Measurements from ENCODE around the gene IGSF21. TPM values are rescaled to one million over a fixed set of nuclear protein-coding genes. Genes with fewer than 3 reads are reported as not detected.

The IGSF21 gene
- total RNA-seq, 1 experiment from 2014 or later, result not detected

GRCh38 chr1:18199462-18199861 lies 91.9 kb downstream of the IGSF21 start:
- H3K4me1 Mint-ChIP-seq (ENCODE audit: insufficient read depth, unreplicated experiment), result no peaks in the 10 kb centered on the region
- H3K36me3 Mint-ChIP-seq (ENCODE audit: insufficient read depth, unreplicated experiment), result no peaks in the 10 kb centered on the region
- ChIA-PET CTCF (no interaction called here), POLR2A (no interaction called here)
- no peak for DNase-seq (ENCODE audit: unreplicated experiment)
- peaks cover 63% of the 10 kb centered on the region for H3K27me3 Mint-ChIP-seq (ENCODE audit: insufficient read depth, unreplicated experiment)
- H3K27ac Mint-ChIP-seq (ENCODE audit: low read depth, unreplicated experiment), result no peak overlapping the region
- no peak overlapping the region for H3K4me3 Mint-ChIP-seq (ENCODE audit: unreplicated experiment)
- no peak for TF ChIP-seq CTCF (IDR thresholded peaks at IDR 0.05; ENCODE audit: unreplicated experiment)
- no peaks in the 10 kb centered on the region for H3K9me3 Mint-ChIP-seq (ENCODE audit: unreplicated experiment)
- intact Hi-C loops (cut with micrococcal nuclease), result no loop called here
- BruUV-seq (replicated peaks), result no TSS peak

- H3K4me3 Mint-ChIP-seq (ENCODE audit: unreplicated experiment), result no peak overlapping the region
- CTCF ChIA-PET, result interaction anchor here (1.3 kb wide), 1 partner anchor 481 kb away, joined by 3 read pairs; no protein-coding TSS in a partner anchor
- H3K36me3 Mint-ChIP-seq (ENCODE audit: insufficient read depth, unreplicated experiment), result no peaks in the 10 kb centered on the region
- H3K9me3 Mint-ChIP-seq (ENCODE audit: unreplicated experiment), result no peaks in the 10 kb centered on the region
- intact Hi-C loops (cut with micrococcal nuclease), result no loop called here
- no peak for TF ChIP-seq CTCF (IDR thresholded peaks at IDR 0.05; ENCODE audit: unreplicated experiment)
- DNase-seq (ENCODE audit: unreplicated experiment), result no peak
- H3K4me1 Mint-ChIP-seq (ENCODE audit: insufficient read depth, unreplicated experiment), result no peaks in the 10 kb centered on the region
- POLR2A ChIA-PET, result no interaction called here
- no TSS peak for BruUV-seq (replicated peaks)
- no peak overlapping the region for H3K27ac Mint-ChIP-seq (ENCODE audit: low read depth, unreplicated experiment)
- peaks cover 56% of the 10 kb centered on the region for H3K27me3 Mint-ChIP-seq (ENCODE audit: insufficient read depth, unreplicated experiment)
These were observed 92.6 kb downstream of the IGSF21 start for GRCh38 chr1:18200136-18200717.

GRCh38 chr1:18200918-18201317 lies 93.3 kb downstream of the IGSF21 start:
- intact Hi-C loops (cut with micrococcal nuclease), result no loop called here
- BruUV-seq (replicated peaks), result no TSS peak
- Mint-ChIP-seq H3K4me3 (ENCODE audit: unreplicated experiment) (no peak overlapping the region), H3K9me3 (ENCODE audit: unreplicated experiment) (no peaks in the 10 kb centered on the region), H3K36me3 (ENCODE audit: insufficient read depth, unreplicated experiment) (no peaks in the 10 kb centered on the region), H3K27ac (ENCODE audit: low read depth, unreplicated experiment) (no peak overlapping the region), H3K4me1 (ENCODE audit: insufficient read depth, unreplicated experiment) (no peaks in the 10 kb centered on the region), H3K27me3 (ENCODE audit: insufficient read depth, unreplicated experiment) (peaks cover 50% of the 10 kb centered on the region)
- POLR2A ChIA-PET, result no interaction called here
- TF ChIP-seq CTCF (IDR thresholded peaks at IDR 0.05; ENCODE audit: unreplicated experiment), result no peak
- DNase-seq (ENCODE audit: unreplicated experiment), result no peak
- CTCF ChIA-PET, result interaction anchor here (0.5 to 1.3 kb wide), 2 partner anchors 101 to 480 kb away, joined by 3 read pairs; no protein-coding TSS in a partner anchor

GRCh38 chr1:18201997-18202719 lies 94.6 kb downstream of the IGSF21 start:
- Mint-ChIP-seq H3K4me1 (ENCODE audit: insufficient read depth, unreplicated experiment) (no peaks in the 10 kb centered on the region), H3K4me3 (ENCODE audit: unreplicated experiment) (no peak overlapping the region), H3K27ac (ENCODE audit: low read depth, unreplicated experiment) (no peak overlapping the region), H3K36me3 (ENCODE audit: insufficient read depth, unreplicated experiment) (no peaks in the 10 kb centered on the region), H3K9me3 (ENCODE audit: unreplicated experiment) (no peaks in the 10 kb centered on the region), H3K27me3 (ENCODE audit: insufficient read depth, unreplicated experiment) (peaks cover 57% of the 10 kb centered on the region)
- no TSS peak for BruUV-seq (replicated peaks)
- no peak for DNase-seq (ENCODE audit: unreplicated experiment)
- CTCF ChIA-PET, result no interaction called here
- POLR2A ChIA-PET, result no interaction called here
- TF ChIP-seq CTCF (IDR thresholded peaks at IDR 0.05; ENCODE audit: unreplicated experiment), result no peak
- intact Hi-C loops (cut with micrococcal nuclease), result no loop called here
